ENCODE results near the gene SENP5. TPM values are rescaled to one million over a fixed set of nuclear protein-coding genes. Genes with fewer than 3 reads are reported as not detected.
"Not testable (repeated sequence)": the region's sequence is repeated elsewhere in the genome, so short reads cannot be mapped to it uniquely, and the experiment has no call there.

SENP5 gene
- total RNA-seq, 1 donor from 2014 or later: 44.8 TPM

DNA sequence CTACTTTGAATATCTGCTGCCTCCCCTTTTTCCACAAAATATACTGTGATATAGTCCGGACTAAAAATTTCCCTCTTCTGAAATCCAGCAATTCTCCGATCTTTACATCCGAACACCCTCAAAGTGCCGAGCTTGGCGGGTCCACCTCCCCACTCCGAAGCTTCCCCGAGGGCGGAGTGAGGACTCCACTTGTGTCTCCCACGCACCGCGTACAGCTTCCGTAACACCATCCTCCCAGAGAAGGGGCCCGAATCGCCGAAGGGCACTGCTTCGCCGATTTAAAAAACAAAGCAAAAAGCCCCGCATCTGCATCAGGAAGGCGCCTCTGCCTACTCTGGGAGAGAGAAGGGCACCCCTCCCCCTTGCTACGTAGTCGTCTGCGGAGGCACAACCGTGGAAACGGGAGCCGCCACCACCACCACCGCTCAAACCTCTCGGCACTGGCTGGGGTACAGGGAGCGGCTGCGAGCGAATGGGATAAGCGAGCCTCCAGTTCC lies 74.1 kb downstream of the SENP5 start:
- Mint-ChIP-seq H3K4me1 (ENCODE audit: low read depth, unreplicated experiment) (peaks cover 23% of the 10 kb centered on the region), H3K4me3 (ENCODE audit: unreplicated experiment) (peak overlapping the region; percentile 98), H3K27ac (ENCODE audit: unreplicated experiment) (peak overlapping the region; percentile 96), H3K36me3 (ENCODE audit: low read depth, unreplicated experiment) (peaks cover 8% of the 10 kb centered on the region), H3K9me3 (ENCODE audit: unreplicated experiment) (no peaks in the 10 kb centered on the region), H3K27me3 (ENCODE audit: low read depth, unreplicated experiment) (no peaks in the 10 kb centered on the region)
- Histone ChIP-seq H3K79me2 (ENCODE audit: insufficient read depth, low read length) (peaks cover 72% of the 10 kb centered on the region), H3K4me2 (ENCODE audit: low read length) (peak overlapping the region; percentile 86), H3K9me3 (ENCODE audit: insufficient read depth, low read depth, low read length) (no peaks in the 10 kb centered on the region), H3K4me1 (ENCODE audit: insufficient read depth, low read length) (peaks cover 19% of the 10 kb centered on the region), H3K27me3 (ENCODE audit: insufficient read depth, low read length) (no peaks in the 10 kb centered on the region), H3K9ac (ENCODE audit: low read length) (peak overlapping the region; percentile 99), H3K27ac (ENCODE audit: low read depth, low read length) (peak overlapping the region; percentile 95), H2AFZ (ENCODE audit: low read depth, low read length) (peak overlapping the region; percentile 78), H3K36me3 (ENCODE audit: insufficient read depth, low read length) (peaks cover 29% of the 10 kb centered on the region), H3K4me3 (ENCODE audit: insufficient read depth, low read depth, low read length) (peak overlapping the region; percentile 98), H4K20me1 (ENCODE audit: insufficient read depth, low read length) (peaks cover 30% of the 10 kb centered on the region)
- DNase-seq (ENCODE audit: low read depth) (peak; percentile 39), FAIRE-seq (no peak)
- TF ChIP-seq EZH2 (IDR thresholded peaks at IDR 0.05; ENCODE audit: insufficient read depth, low read length) (no peak), CTCF (IDR thresholded peaks at IDR 0.05; ENCODE audit: insufficient read depth, low read depth, low read length) (no peak)

- FAIRE-seq (no peak), DNase-seq (ENCODE audit: low read depth) (peak; percentile 95)
- peak within 1 kb of the TSS; percentile 98 for H3K4me3 ChIP-seq (ENCODE audit: insufficient read depth, low read depth, low read length)
- Mint-ChIP-seq H3K4me1 (ENCODE audit: low read depth, unreplicated experiment) (peaks cover 23% of the 10 kb centered on the region), H3K27me3 (ENCODE audit: low read depth, unreplicated experiment) (no peaks in the 10 kb centered on the region), H3K4me3 (ENCODE audit: unreplicated experiment) (peak within 1 kb of the TSS; percentile 98), H3K36me3 (ENCODE audit: low read depth, unreplicated experiment) (peaks cover 3% of the 10 kb centered on the region), H3K9me3 (ENCODE audit: unreplicated experiment) (no peaks in the 10 kb centered on the region), H3K27ac (ENCODE audit: unreplicated experiment) (peak within 1 kb of the TSS; percentile 96)
- peaks cover 24% of the 10 kb centered on the region for H4K20me1 ChIP-seq (ENCODE audit: insufficient read depth, low read length)
- peak within 1 kb of the TSS; percentile 95 for H3K27ac ChIP-seq (ENCODE audit: low read depth, low read length)
- peaks cover 67% of the 10 kb centered on the region for H3K79me2 ChIP-seq (ENCODE audit: insufficient read depth, low read length)
- H3K27me3 ChIP-seq (ENCODE audit: insufficient read depth, low read length): no peaks in the 10 kb centered on the region
- peak within 1 kb of the TSS; percentile 86 for H3K4me2 ChIP-seq (ENCODE audit: low read length)
- H3K4me1 ChIP-seq (ENCODE audit: insufficient read depth, low read length): peaks cover 19% of the 10 kb centered on the region
- no peaks in the 10 kb centered on the region for H3K9me3 ChIP-seq (ENCODE audit: insufficient read depth, low read depth, low read length)
- peak; percentile 33 for TF ChIP-seq CTCF (IDR thresholded peaks at IDR 0.05; ENCODE audit: insufficient read depth, low read depth, low read length)
- TF ChIP-seq EZH2 (IDR thresholded peaks at IDR 0.05; ENCODE audit: insufficient read depth, low read length): no peak
- peak within 1 kb of the TSS; percentile 78 for H2AFZ ChIP-seq (ENCODE audit: low read depth, low read length)
- H3K9ac ChIP-seq (ENCODE audit: low read length): peak within 1 kb of the TSS; percentile 99
- peaks cover 23% of the 10 kb centered on the region for H3K36me3 ChIP-seq (ENCODE audit: insufficient read depth, low read length)
These were observed 74.7 kb downstream of the SENP5 start, which contains the start of gene NCBP2 for GRCh38 chr3:196942226-196942914. Gene NCBP2, minus strand, starts transcription at chr3:196942528. Its CDS starts 25 bp downstream, at chr3:196942503.

DNA sequence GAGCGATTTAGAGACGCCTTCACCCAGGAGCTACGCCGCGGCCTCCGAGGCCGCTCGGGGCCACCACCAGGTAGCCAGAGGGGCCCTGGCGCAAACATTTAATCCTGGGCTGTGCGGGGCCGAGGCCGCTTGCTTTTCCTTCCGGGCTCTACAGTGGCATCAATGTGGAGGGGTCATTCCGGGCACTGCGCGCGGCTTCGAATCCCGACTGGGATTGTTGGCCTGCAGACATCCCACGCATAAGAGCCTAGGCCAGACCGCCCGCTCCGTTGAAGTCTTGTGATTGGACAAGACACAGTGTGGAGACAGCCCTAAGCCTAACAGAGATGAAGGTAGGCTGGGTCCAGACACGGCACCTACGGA lies 75.2 kb downstream of the SENP5 start:
- no peak for FAIRE-seq
- Histone ChIP-seq H3K9ac (ENCODE audit: low read length) (peak overlapping the region; percentile 99), H3K4me1 (ENCODE audit: insufficient read depth, low read length) (peaks cover 19% of the 10 kb centered on the region), H4K20me1 (ENCODE audit: insufficient read depth, low read length) (peaks cover 23% of the 10 kb centered on the region), H3K27ac (ENCODE audit: low read depth, low read length) (peak overlapping the region; percentile 60), H3K4me2 (ENCODE audit: low read length) (peak overlapping the region; percentile 86), H2AFZ (ENCODE audit: low read depth, low read length) (peak overlapping the region; percentile 71), H3K27me3 (ENCODE audit: insufficient read depth, low read length) (no peaks in the 10 kb centered on the region), H3K79me2 (ENCODE audit: insufficient read depth, low read length) (peaks cover 63% of the 10 kb centered on the region), H3K9me3 (ENCODE audit: insufficient read depth, low read depth, low read length) (no peaks in the 10 kb centered on the region), H3K36me3 (ENCODE audit: insufficient read depth, low read length) (peaks cover 17% of the 10 kb centered on the region), H3K4me3 (ENCODE audit: insufficient read depth, low read depth, low read length) (peak overlapping the region; percentile 98)
- peaks cover 2% of the 10 kb centered on the region for H3K36me3 Mint-ChIP-seq (ENCODE audit: low read depth, unreplicated experiment)
- no peaks in the 10 kb centered on the region for H3K9me3 Mint-ChIP-seq (ENCODE audit: unreplicated experiment)
- TF ChIP-seq CTCF (IDR thresholded peaks at IDR 0.05; ENCODE audit: insufficient read depth, low read depth, low read length) (no peak), EZH2 (IDR thresholded peaks at IDR 0.05; ENCODE audit: insufficient read depth, low read length) (no peak)
- DNase-seq (ENCODE audit: low read depth): peak; percentile 22
- H3K27me3 Mint-ChIP-seq (ENCODE audit: low read depth, unreplicated experiment): no peaks in the 10 kb centered on the region
- H3K4me1 Mint-ChIP-seq (ENCODE audit: low read depth, unreplicated experiment): peaks cover 23% of the 10 kb centered on the region
- H3K27ac Mint-ChIP-seq (ENCODE audit: unreplicated experiment): peak overlapping the region; percentile 91
- peak overlapping the region; percentile 93 for H3K4me3 Mint-ChIP-seq (ENCODE audit: unreplicated experiment)

DNA sequence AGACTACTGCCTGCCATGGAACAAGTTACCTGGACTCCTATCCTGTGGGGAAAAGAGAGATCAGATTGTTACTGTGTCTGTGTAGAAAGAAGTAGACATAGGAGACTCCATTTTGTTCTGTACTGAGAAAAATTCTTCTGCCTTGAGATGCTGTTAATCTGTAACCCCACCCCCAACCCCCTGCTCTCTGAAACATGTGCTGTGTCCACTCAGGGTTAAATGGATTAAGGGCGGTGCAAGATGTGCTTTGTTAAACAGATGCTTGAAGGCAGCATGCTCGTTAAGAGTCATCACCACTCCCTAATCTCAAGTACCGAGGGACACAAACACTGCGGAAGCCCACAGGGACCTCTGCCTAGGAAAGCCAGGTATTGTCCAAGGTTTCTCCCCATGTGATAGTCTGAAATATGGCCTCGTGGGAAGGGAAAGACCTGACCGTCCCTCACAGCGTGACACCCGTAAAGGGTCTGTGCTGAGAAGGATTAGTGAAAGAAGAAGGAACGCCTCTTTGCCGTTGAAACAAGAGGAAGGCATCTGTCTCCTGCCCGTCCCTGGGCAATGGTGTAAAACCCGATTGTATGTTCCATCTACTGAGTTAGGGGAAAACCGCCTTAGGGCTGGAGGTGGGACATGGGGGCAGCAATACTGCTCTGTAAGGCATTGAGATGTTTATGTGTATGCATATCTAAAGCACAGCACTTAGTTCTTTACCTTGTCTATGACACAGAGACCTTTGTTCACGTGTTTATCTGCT lies 76.5 kb downstream of the SENP5 start:
- not testable (repeated sequence) for H3K9me3 Mint-ChIP-seq (ENCODE audit: unreplicated experiment); H2AFZ ChIP-seq (ENCODE audit: low read depth, low read length); FAIRE-seq; H3K36me3 Mint-ChIP-seq (ENCODE audit: low read depth, unreplicated experiment); H3K9me3 ChIP-seq (ENCODE audit: insufficient read depth, low read depth, low read length); H3K27me3 Mint-ChIP-seq (ENCODE audit: low read depth, unreplicated experiment); H3K27me3 ChIP-seq (ENCODE audit: insufficient read depth, low read length); H3K27ac ChIP-seq (ENCODE audit: low read depth, low read length); H3K36me3 ChIP-seq (ENCODE audit: insufficient read depth, low read length); DNase-seq (ENCODE audit: low read depth); H3K9ac ChIP-seq (ENCODE audit: low read length); H3K4me3 ChIP-seq (ENCODE audit: insufficient read depth, low read depth, low read length)
- Histone ChIP-seq H3K4me1 (ENCODE audit: insufficient read depth, low read length) (peaks cover 19% of the 10 kb centered on the region), H3K79me2 (ENCODE audit: insufficient read depth, low read length) (peaks cover 51% of the 10 kb centered on the region), H4K20me1 (ENCODE audit: insufficient read depth, low read length) (peaks cover 23% of the 10 kb centered on the region), H3K4me2 (ENCODE audit: low read length) (peak overlapping the region; percentile 86)
- H3K4me1 Mint-ChIP-seq (ENCODE audit: low read depth, unreplicated experiment): peaks cover 20% of the 10 kb centered on the region
- peak overlapping the region; percentile 91 for H3K27ac Mint-ChIP-seq (ENCODE audit: unreplicated experiment)
- H3K4me3 Mint-ChIP-seq (ENCODE audit: unreplicated experiment): peak overlapping the region; percentile 93

All from astrocyte (in vitro differentiated cells and primary cell).